ENCODE measurements around the gene ARFIP1.

GRCh38 chr4:152786627-152787026 is 6.9 kb downstream of the ARFIP1 start:
- no peak for TF ChIP-seq POLR2A (IDR thresholded peaks at IDR 0.05; ENCODE audit: low read length)
- no peak for TF ChIP-seq GATA1 (IDR thresholded peaks at IDR 0.05; ENCODE audit: low read depth, low read length)

All from erythroblast (primary cell).